ENCODE data around the gene IGLL5. TPM values are rescaled to one million over a fixed set of nuclear protein-coding genes. Genes with fewer than 3 reads are reported as not detected.
"Not testable (repeated sequence)": the region's sequence is repeated elsewhere in the genome, so short reads cannot be mapped to it uniquely, and the experiment has no call there.

Gene IGLL5
- polyA plus RNA-seq, 2 of the 4 experiments (the other 2 are of a cell fraction): not detected

DNA sequence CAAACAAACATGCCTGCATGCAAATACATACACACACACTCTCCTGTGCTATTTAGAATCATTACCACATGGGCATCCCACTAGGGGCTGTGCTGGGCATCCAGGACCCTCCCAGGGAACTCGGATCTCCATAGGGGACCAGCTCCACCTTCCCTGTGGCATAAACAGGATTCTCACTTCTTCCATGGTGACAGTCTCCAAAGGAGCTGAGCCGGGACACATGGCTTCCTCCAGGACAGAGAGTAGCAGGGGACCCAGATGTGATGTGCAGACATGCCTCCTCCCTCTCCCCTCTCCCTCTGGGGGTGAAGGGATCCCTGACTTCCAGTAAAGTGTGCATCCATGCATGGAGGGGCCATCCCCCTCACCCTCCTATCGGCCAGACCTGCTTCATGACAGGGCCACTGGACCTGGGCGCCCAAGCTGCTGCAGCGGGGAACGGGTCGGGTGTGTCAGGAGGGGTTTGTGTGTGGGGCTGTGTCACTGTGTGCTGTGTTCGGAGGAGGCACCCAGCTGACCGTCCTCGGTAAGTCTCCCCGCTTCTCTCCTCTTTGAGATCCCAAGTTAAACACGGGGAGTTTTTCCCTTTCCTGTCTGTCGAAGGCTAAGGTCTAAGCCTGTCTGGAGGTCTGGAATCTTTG lies 33.4 kb downstream of the IGLL5 start:
- ATAC-seq: no peak

DNA sequence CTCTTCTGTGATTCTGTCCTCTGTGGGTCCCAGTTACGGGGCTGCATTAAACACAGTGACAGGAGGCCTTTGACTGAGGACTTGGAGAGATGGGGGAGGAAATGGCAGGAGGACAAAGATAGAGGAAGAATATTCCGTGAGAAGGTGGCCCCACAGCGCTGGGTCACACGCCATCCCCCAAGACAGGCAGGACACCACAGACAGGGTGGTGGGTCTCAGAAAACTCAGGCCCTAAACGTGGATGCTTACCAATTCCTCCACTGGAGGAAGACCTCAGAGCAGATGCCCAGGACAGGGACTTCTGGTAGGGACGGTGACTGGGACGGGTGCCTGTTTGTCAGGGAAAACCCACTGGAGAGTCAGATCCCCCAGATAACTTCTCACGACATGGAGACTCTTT lies 34.0 kb downstream of the IGLL5 start:
- CTCF ChIA-PET: interaction anchor here (2.1 kb wide), 1 partner anchor 73 kb away, joined by 5 read pairs; no protein-coding TSS in a partner anchor
- no peak for TF ChIP-seq CHD2 (IDR thresholded peaks at IDR 0.05; ENCODE audit: low read length, partially characterized antibody)
- TF ChIP-seq GATA3 (IDR thresholded peaks at IDR 0.05; ENCODE audit: borderline replicate concordance): no peak
- TF ChIP-seq, protein P1, sequence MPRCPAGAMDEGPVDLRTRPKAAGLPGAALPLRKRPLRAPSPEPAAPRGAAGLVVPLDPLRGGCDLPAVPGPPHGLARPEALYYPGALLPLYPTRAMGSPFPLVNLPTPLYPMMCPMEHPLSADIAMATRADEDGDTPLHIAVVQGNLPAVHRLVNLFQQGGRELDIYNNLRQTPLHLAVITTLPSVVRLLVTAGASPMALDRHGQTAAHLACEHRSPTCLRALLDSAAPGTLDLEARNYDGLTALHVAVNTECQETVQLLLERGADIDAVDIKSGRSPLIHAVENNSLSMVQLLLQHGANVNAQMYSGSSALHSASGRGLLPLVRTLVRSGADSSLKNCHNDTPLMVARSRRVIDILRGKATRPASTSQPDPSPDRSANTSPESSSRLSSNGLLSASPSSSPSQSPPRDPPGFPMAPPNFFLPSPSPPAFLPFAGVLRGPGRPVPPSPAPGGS (IDR thresholded peaks at IDR 0.05): no peak
- no peak for TF ChIP-seq HOXA7 (CRISPR knock-in tag; IDR thresholded peaks at IDR 0.05)
- no peak for TF ChIP-seq ZC3H11A (IDR thresholded peaks at IDR 0.05)
- no peak for TF ChIP-seq ZNF302 (CRISPR knock-in tag; IDR thresholded peaks at IDR 0.05)
- TF ChIP-seq CEBPB (IDR thresholded peaks at IDR 0.05): no peak
- TF ChIP-seq CBX8 (IDR thresholded peaks at IDR 0.05): no peak
- TF ChIP-seq NPAS2 (CRISPR knock-in tag; IDR thresholded peaks at IDR 0.05; ENCODE audit: borderline replicate concordance): no peak
- TF ChIP-seq ZFP36 (IDR thresholded peaks at IDR 0.05; ENCODE audit: borderline replicate concordance, partially characterized antibody): no peak
- TF ChIP-seq, protein P2, sequence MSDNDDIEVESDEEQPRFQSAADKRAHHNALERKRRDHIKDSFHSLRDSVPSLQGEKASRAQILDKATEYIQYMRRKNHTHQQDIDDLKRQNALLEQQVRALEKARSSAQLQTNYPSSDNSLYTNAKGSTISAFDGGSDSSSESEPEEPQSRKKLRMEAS (IDR thresholded peaks at IDR 0.05): no peak
- TF ChIP-seq EHF (CRISPR knock-in tag; IDR thresholded peaks at IDR 0.05): no peak
- no peak for TF ChIP-seq EP300 (IDR thresholded peaks at IDR 0.05)
- no peak for TF ChIP-seq MYC (IDR thresholded peaks at IDR 0.05; ENCODE audit: borderline replicate concordance, low read length)
- TF ChIP-seq RCOR1 (IDR thresholded peaks at IDR 0.05; ENCODE audit: low read depth, low read length): no peak
- TF ChIP-seq HOXB5 (CRISPR knock-in tag; IDR thresholded peaks at IDR 0.05): no peak
- TF ChIP-seq FOSB (CRISPR knock-in tag; IDR thresholded peaks at IDR 0.05): no peak
- Histone ChIP-seq H3K27ac (no peak overlapping the region), H3K4me2 (no peak overlapping the region), H3K4me1 (no peaks in the 10 kb centered on the region), H3K9me3 (no peaks in the 10 kb centered on the region), H3K4me3 (no peak overlapping the region)
- ATAC-seq: no peak
- WGBS (ENCODE audit: missing lambda C conversion rate): 59% methylated on average over 8 of the region's 8 CpGs
- POLR2A ChIA-PET: no interaction called here
- no peak for FAIRE-seq
- DNase-seq (ENCODE audit: low read depth in 1 of 2, low spot score in 1 of 2): no peak

More for the DNA sequence above, 33.4 kb downstream of the IGLL5 start:
- no peak overlapping the region for H3K27ac ChIP-seq
- TF ChIP-seq SMC3 (IDR thresholded peaks at IDR 0.05): no peak
- no peak for TF ChIP-seq ZC3H11A (IDR thresholded peaks at IDR 0.05)
- no peak for TF ChIP-seq PHF8 (IDR thresholded peaks at IDR 0.05; ENCODE audit: borderline replicate concordance, low read depth)
- no peak for TF ChIP-seq EHMT2 (IDR thresholded peaks at IDR 0.05; ENCODE audit: low read depth)
- TF ChIP-seq GATA3 (IDR thresholded peaks at IDR 0.05; ENCODE audit: borderline replicate concordance): no peak
- DNase-seq (ENCODE audit: low read depth in 1 of 2, low spot score in 1 of 2): no peak
- WGBS (ENCODE audit: missing lambda C conversion rate): 58% methylated on average over 13 of the region's 13 CpGs
- H3K4me1 ChIP-seq: no peaks in the 10 kb centered on the region
- ChIA-PET CTCF (interaction anchor here (2.1 kb wide), 1 partner anchor 73 kb away, joined by 5 read pairs; no protein-coding TSS in a partner anchor), POLR2A (no interaction called here)
- no peaks in the 10 kb centered on the region for H3K9me3 ChIP-seq
- H3K4me2 ChIP-seq: no peak overlapping the region
- no peak for FAIRE-seq
- no peak overlapping the region for H3K4me3 ChIP-seq

- 74% methylated on average over 11 of the region's 16 CpGs for WGBS (ENCODE audit: missing lambda C conversion rate)
- H3K4me2 ChIP-seq; H3K9me3 ChIP-seq; FAIRE-seq; H3K4me1 ChIP-seq; H3K4me3 ChIP-seq; DNase-seq (ENCODE audit: low read depth in 1 of 2, low spot score in 1 of 2); H3K27ac ChIP-seq; POLR2A ChIA-PET; ATAC-seq: not testable (repeated sequence)
- CTCF ChIA-PET: interaction anchor here (1.2 kb wide), 1 partner anchor 25 kb away, joined by 3 read pairs; no protein-coding TSS in a partner anchor
Measured at GRCh38 chr22:22922092-22922953, 34.7 kb downstream of the IGLL5 start.

Data from A549 (cell line).